ENCODE measurements around the gene APOL5. TPM values are rescaled to one million over a fixed set of nuclear protein-coding genes. Genes with fewer than 3 reads are reported as not detected.

APOL5 gene
- total RNA-seq, 1 donor from 2014 or later: not detected

GRCh38 chr22:35742342-35743100, 24.8 kb downstream of the APOL5 start:
- peak; percentile 83 for DNase-seq

DNA sequence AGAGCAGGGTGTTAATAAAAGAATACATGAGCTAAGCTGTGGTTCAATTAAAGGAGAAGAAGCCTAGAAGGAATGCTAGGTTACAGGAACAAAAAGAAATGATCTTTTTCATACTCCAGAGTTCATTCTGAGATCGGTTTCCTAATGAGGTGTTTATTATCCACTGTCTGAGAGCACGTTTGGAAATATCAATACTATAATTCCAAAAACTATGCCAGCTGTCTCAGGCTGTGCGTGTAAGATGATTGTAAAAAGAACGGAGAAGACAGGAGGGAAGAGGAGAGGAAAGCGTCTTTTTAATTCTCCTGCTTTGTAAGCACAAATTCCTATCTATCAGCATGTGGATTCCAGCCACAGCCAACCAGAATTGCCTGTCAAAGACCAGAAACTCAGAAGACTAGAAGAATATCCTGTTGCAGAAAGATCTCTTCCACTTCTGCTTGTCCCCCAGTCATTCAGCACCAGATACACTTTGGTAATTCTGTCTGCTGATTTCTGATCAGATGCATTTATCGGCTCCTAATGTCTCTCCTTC, 25.7 kb downstream of the APOL5 start:
- no peak for DNase-seq

DNA sequence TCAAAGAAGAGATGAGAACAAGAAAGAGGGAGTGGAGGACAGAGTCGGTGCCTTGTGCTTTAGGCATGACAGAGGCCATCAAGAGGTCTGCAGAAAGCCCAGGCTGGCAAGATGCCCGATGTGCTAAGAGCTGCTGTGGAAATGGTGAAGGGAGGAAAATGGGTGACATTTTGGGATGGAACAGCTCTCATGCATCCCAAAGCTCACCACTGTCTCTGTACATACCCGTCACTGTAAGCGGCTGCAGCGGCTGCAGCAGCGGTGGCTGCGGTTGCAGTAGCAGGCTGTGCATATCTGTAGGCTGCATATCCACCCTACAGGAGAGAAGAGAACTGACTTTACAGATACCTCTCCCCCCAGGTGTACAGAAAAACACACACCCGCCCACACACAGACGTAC, 28.6 kb downstream of the APOL5 start:
- DNase-seq: no peak

- peak; percentile 12 for DNase-seq
Measured at GRCh38 chr22:35746946-35747703, 29.5 kb downstream of the APOL5 start.

GRCh38 chr22:35749808-35750207, 32.1 kb downstream of the APOL5 start:
- no peak for DNase-seq

DNA sequence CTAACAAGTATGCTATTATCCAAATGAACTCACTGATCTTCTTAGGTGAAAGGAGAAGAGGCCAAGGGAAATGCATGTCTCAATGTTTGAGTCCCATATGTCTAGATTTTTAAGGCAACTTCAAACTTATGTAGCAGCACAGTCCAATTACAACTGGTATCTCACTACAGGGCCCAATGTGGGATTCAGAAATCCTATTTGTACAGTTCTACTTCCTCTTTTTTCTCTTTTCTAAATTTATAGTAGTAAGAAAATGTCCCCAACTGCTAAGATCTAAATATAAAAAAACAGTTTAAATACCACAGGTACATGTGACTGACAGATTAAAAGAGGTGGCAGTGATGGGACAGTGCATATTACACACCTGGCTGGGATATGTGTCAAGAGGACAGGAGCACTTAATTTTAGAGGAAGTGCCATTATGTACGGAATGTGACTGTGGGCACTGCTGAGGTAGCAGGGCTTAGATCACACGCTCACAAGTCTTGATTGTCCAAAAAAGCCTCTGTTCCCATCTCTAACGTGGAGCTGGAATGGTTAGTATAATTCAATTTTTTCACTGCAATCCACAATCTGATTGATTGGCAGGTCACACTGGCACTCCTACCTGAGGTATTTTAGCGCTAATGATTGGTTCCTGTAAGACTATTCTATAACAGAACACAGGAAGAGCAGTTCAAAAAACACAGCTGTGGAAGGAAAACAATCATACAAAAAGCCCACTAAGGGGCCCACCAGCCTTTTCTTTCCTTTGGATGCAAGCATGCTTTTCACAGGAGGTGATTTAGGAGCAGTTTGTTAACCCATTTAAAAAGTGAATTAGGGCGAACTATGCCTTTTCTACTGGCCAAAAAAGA, 34.6 kb downstream of the APOL5 start:
- peak; percentile 58 for DNase-seq

- DNase-seq: no peak
Measured at GRCh38 chr22:35752863-35753189, 35.2 kb downstream of the APOL5 start.

- no peak for DNase-seq
Measured at GRCh38 chr22:35754761-35755160, 37.1 kb downstream of the APOL5 start.

DNA sequence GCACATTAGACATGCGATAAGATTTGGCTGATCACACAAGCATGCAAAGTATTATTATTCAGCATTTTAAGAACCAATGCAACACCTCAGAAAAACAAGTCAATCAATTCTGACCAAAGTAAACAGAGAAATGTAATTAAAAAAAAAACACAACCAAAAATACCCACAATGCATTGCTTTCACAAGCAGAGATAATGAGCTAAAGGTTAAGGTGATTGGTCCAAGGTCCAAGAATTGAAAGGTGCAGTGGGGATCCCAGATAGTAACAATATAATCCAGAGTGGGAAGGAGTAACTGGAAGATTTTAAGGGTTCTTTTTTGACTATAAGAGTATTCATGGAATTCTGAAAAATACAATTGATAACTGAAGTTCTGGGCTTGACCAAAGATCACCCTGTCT, 39.0 kb downstream of the APOL5 start:
- DNase-seq: no peak

- no peak for DNase-seq
Measured at GRCh38 chr22:35758394-35758793, 40.7 kb downstream of the APOL5 start.

- peak; percentile 46 for DNase-seq
Measured at GRCh38 chr22:35761037-35761436, 43.4 kb downstream of the APOL5 start.

GRCh38 chr22:35766654-35767580, 49.2 kb downstream of the APOL5 start:
- peak; percentile 65 for DNase-seq

GRCh38 chr22:35769974-35770373, 52.3 kb downstream of the APOL5 start:
- no peak for DNase-seq

- DNase-seq: no peak
Measured at GRCh38 chr22:35775339-35775738, 57.7 kb downstream of the APOL5 start.

- peak; percentile 75 for DNase-seq
Measured at GRCh38 chr22:35777335-35777975, 59.8 kb downstream of the APOL5 start.

Other genes with a start within 250 kb of the APOL5 start
- 0.17 TPM in 1 of 2 replicates, not detected in the other for gene RASD2, start 177.0 kb upstream of the APOL5 start, total RNA-seq
- not detected in 2 replicates for gene MB, start 100.5 kb upstream of the APOL5 start, total RNA-seq
- gene APOL6, start 69.4 kb upstream of the APOL5 start, total RNA-seq: 12.1 and 14.6 TPM in 2 replicates